Astrocyte of the spinal cord (primary cell): ENCODE results near the gene SPACA7.

Experiments
- DNase-seq: peaks from one replicate; pipeline ENCODE4 v3.0.0; 2011; ENCODE audit warnings: low read depth, low spot score
- H3K4me3 ChIP-seq: 2 replicates; pipeline ENCODE4 v1.5.1; 2011; ENCODE audit warnings: low read depth, mild to moderate bottlenecking, low read length, moderate library complexity
- CTCF ChIP-seq: IDR thresholded peaks from 2 replicates; pipeline ENCODE4 v1.5.1; 2012; ENCODE audit warnings: low read depth, mild to moderate bottlenecking, low read length, inconsistent platforms
- in situ Hi-C: cut with HindIII; loops from 2 replicates; pipeline ENCODE4 v1.10.0; 2017; ENCODE audit warnings: low sequenced_read_pairs

SPACA7 gene

GRCh38 chr13:112348642-112349345 is 27.4 kb upstream of the SPACA7 start:
- in situ Hi-C loops, result no loop called here
- H3K4me3 ChIP-seq, result no peak overlapping the region
- no peak for TF ChIP-seq CTCF

GRCh38 chr13:112349681-112350080 is 26.5 kb upstream of the SPACA7 start:
- in situ Hi-C loops, result no loop called here

More at GRCh38 chr13:112348642-112349345, 27.4 kb upstream of the SPACA7 start:
- DNase-seq, result no peak

GRCh38 chr13:112350300-112350699 is 25.9 kb upstream of the SPACA7 start:
- no peak overlapping the region for H3K4me3 ChIP-seq
- DNase-seq, result no peak
- in situ Hi-C loops, result no loop called here
- no peak for TF ChIP-seq CTCF

More at GRCh38 chr13:112349681-112350080, 26.5 kb upstream of the SPACA7 start:
- DNase-seq, result no peak
- H3K4me3 ChIP-seq, result no peak overlapping the region
- no peak for TF ChIP-seq CTCF

- H3K4me3 ChIP-seq, result no peak overlapping the region
- no peak for DNase-seq
- in situ Hi-C loops, result no loop called here
- no peak for TF ChIP-seq CTCF
Observed at GRCh38 chr13:112351825-112352224, 24.3 kb upstream of the SPACA7 start.

GRCh38 chr13:112353856-112354255 is 22.3 kb upstream of the SPACA7 start:
- no peak for DNase-seq
- TF ChIP-seq CTCF, result no peak
- no peak overlapping the region for H3K4me3 ChIP-seq
- in situ Hi-C loops, result no loop called here

GRCh38 chr13:112354330-112355273 is 21.6 kb upstream of the SPACA7 start:
- no peak for TF ChIP-seq CTCF
- in situ Hi-C loops, result no loop called here
- no peak for DNase-seq
- H3K4me3 ChIP-seq, result no peak overlapping the region
